Effector CD4-positive, alpha-beta T cell (primary cell): ENCODE measurements around the gene FRMD1. TPM values are rescaled to one million over a fixed set of nuclear protein-coding genes. Genes with fewer than 3 reads are reported as not detected.

Source experiments
- DNase-seq: peaks from one replicate; pipeline ENCODE4 v3.0.0-alpha.2; 2020
- total RNA-seq: gene quantifications from one replicate; lab custom pipeline; 2026; lab: John Stamatoyannopoulos, UW

The FRMD1 gene
- not detected for total RNA-seq

DNA sequence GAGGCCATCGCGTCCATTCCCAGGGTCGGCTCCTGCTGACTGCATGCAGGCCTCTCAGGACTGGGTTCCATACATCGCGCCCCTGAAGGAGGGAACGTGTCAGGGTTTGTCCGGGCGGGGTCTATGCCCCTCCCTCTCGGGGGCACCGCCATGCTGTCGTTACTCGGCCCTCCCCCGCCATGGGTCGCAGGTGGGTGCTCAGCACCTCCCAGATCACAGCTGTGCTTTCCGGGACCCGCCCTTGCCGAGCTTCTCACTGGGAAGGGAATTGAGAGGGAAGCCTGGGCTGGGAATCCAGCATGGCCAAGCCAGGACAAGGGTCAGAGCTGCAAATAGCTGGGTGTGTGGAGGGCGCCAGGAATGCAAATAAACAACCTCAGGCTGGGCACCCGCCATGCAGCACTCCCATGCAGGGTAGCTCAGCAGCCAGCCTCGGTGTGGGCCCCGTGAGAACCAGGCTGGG is at the start of gene FRMD1:
TSS of gene FRMD1 (minus strand) at position 270 of the 463 bp plus-strand sequence. CDS start at position 152, 118 bp downstream.
- DNase-seq: no peak

DNA sequence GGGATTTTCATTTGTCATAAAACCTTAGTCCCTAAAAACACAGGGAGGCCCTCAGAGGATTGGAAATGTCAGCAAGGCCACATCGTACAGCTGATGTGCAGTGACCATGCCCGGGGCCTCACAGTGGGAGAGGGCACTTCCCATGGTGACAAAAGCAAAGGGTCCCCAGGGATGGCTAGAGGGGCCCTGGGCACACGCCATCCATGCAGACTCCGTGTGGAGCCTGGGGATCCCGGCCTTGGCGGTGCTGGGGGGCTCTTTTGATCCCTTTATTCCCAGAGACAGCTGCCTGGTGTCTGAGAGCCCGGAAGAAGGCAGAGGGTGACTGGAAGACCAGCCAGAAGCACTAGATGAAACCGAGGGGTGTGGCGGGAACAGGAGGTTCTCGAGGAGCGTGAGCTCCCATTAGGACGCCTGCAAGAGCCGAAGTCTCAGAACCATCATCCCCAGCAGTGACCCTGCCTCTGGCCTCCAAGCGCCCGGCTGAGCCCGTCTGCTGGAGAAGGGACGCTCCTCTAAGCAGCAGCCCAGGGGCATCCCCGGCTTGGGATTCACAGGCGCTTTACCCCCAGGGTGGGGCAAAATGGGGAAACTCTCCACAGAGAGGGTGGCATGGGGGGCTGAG is 49.1 kb upstream of the FRMD1 start:
- DNase-seq: no peak

- no peak for DNase-seq
Observed at GRCh38 chr6:168127384-168127868, 48.4 kb upstream of the FRMD1 start.

GRCh38 chr6:168126566-168127383 is 47.8 kb upstream of the FRMD1 start:
- no peak for DNase-seq

DNA sequence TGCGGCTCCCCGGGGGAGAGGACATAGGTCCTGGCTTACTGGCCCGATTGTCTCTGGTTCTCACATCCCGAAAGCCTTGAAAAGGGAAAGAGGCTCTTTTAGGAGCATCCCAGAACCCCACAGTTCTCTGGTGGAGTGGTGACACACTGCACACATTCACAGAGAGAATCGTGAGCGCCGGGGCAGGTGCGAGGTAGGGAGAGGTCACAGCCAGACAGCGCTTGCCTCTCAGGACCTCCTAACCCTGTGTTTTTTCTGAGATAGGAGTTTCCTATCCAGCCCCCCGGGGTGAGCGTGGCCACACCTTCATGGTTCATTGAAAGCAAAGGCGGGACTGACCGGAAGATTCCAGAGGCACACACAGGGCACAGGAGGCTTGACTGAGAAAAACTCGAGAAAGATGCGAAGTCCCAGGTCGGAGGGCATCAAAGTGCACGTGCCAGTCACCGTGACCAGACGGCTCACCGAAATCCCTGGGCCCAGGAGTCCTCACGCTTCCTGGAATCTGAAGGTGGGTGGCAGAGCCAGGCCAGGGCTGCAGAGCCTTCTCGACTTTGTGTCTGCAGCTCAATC is 46.5 kb upstream of the FRMD1 start:
- no peak for DNase-seq

DNA sequence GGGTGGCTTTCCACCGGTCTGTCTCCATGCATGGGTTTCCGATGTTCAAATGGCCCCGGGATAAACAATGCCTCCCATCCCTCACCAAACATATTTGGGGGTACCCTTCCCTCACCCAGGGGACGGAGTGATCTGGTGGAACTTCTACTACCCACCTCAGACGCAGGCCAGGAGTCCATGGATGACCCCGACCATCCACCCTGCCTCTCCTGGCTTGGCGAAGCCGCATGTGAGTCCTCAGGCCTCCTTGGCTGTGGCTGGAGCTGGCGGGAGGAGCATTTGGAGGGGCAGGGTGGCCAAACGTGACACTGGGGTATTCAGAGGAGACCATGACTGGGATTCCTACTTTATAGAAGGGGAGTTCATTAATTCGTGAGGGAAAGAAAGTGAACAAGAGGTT is 45.9 kb upstream of the FRMD1 start:
- no peak for DNase-seq

DNA sequence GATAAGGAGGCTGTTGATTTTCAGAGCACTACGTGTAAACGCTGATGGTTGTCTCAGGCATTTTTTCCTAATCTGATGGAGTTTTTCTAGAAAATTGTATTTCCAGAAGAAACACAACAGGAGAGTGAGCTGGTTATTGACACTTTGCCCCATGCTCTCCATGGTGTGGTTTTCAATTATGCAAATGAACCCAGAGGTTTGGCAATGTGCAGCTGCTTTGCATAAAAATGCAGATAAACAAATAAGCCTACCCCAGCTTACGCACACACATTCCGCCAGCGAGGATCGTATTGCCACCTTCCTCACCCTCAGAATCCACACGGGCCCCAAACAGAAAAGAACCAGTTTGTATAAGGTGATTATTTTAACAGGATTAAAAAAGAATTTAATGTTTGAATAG is 45.1 kb upstream of the FRMD1 start:
- DNase-seq: no peak

- no peak for DNase-seq
Observed at GRCh38 chr6:168123165-168123911, 44.3 kb upstream of the FRMD1 start.

- DNase-seq: no peak
Observed at GRCh38 chr6:168122521-168122920, 43.5 kb upstream of the FRMD1 start.

DNA sequence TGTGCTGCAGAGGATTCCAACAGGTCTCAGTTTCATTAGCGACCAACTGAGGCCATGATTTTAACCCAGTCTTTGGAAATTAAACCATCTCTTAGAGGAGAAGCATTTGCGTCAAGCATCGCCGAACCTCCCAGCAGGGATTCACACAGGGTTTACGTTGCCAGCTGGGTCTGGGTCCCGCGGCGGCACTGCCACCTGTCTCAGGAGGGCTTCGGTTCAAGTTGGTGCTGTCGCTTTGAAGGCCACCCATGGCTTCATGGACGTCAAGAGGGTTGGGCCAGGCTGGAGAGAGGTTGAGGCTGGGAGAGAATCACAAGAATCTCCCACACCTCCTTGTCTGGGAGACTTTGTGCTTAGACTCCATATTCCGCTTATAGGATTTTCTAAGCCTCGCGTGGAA is 43.0 kb upstream of the FRMD1 start:
- DNase-seq: no peak

GRCh38 chr6:168121303-168121665 is 42.3 kb upstream of the FRMD1 start:
- no peak for DNase-seq

DNA sequence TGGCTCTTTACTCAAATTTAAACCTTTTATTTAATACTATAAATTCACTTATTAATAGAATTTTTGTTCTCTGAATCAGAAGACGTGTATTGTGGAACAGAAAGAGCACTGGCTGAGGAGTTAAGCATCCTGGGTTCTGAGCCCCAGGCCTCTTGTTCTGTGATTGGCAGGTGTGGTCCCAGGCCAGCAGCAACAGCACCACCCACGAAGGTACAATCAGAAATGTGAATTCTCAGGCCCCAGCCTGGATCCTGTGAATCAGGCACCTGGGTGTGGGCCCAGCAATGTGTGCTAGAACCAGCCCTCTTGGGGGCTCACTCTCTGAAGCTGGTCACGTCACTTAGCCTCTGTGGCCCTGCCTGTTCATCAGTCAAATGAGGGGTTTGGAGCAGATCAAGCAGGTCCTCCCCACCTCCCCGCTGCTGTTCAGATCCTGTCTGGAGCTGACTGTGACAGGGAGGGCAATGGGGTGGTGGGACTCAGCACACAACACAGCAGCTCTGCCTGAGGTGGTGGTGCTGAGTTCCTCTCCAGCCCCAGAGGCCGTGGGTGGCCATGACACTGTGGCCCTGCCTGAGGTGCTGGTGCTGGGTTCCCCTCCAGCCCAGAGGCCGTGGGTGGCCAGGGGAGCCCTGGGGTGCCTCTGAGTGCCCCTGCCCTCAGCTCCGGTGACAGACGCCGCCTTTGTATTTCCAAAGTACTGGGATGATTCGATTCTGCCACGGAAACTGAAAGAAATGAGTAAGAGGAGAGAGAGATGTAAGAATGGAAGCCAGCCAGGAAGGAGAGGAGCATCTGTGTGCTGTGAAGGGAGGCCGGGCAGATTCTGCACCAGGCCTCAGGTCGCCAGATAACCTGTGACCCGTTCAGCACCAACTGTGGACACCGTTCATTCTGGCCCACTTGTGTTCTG is 41.6 kb upstream of the FRMD1 start:
- no peak for DNase-seq

DNA sequence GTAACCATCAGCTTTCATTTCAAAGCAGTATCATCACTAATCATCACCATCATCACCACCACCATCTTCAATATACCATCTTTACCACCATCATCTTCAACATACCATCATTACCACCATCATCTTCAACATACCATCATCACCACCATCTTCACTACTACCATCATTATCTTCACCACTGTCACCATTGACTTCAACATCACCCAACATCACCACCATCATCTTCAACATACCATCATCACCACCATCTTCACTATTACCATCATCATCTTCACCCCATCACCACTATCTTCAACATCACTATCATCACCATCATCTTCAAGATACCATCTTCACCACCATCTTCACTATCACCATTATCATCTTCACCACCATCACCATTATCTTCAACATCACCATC is 40.5 kb upstream of the FRMD1 start:
- no peak for DNase-seq

DNA sequence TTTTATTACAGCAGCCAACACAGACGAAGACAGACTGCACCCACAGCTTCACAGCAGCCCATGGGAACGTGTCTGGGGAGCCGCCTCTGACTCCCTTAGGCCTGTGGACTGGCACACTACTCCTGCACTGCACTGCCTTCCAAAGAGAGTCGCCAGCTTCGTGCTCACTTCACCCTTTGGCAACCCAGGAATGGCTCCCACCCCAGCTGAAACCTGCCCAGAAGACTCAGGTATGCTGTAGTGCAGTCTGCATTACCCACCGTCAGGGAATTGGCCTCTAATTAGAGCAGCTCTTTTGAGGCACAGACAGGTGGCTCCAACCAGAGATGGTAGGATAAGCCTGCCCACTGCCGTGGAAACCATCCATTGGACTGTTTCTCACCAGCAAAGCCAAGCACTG is 39.9 kb upstream of the FRMD1 start:
- no peak for DNase-seq

DNA sequence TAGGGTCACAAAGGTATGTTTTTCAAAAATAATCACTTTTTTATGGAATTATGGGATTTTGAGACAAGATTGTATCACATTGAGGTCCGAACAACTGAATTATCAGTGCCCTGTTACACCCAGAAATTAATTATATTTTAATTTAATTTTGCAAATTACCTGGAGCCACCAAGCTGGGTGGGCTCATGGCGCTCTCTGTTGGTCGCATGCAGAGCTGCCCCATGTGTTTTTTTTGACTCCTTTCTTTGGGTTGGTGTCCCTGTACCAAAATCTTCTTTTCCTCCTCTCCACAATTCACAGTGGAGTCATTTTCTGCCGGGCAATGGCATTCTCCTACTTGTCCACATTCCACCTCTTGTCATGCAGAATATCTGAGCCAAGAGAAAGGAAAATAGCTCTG is 38.9 kb upstream of the FRMD1 start:
- no peak for DNase-seq

GRCh38 chr6:168116975-168117899 is 38.2 kb upstream of the FRMD1 start:
- no peak for DNase-seq

DNA sequence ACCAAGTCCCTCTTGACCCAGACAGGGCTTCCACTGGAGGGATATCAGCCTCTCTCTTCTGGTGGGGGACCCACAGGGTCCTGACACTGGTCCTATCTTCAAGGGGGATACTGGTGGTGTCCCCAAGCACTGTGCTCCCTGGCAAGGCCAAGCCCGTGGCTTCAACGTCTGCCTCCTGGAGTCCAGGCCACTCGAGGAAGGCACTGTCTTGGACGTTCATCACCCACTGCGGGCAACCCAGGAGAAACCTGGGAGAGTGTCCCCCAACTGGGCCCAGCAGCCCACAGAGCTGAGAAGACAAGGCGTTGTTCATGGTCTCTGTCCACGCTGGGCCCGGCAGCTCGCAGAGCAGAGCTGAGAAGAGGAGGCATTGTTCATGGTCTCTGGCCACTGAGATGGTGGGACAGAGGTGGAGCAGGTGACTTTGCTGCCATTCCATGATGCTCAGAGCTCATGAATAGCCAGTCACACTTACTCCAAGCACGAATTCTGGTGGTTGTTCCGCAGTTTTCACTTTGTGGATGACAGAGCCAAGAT is 37.5 kb upstream of the FRMD1 start:
- DNase-seq: no peak

DNA sequence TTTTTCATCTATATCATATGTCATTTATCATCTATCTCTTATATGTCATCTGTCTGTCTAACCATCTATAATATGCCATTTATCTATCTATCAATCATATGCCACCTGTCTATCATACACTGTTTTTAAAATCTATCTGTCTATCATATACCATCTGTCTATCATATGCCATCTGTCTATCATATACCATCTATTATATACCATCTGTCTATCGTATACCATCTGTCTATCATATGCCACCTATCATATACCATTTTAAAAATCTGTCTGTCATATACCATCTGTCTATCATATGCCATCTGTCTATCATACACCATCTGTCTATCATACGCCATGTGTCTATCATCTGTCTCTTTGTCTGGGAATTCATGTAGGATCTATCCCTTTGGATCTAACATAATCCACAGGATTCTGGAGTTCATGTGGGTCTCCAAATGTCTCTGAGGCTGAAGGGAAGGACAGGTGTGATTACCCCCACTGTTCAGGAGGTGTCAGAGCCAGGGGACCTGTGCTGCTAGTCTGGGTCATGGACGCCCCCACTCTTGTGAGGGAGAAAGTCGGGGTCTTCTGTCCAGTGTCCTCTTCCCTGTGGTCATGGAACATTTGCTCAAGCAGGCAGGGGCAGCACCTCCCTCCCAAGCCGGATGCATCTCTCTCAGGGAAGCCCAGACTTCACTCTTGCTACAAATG is 36.9 kb upstream of the FRMD1 start:
- no peak for DNase-seq

GRCh38 chr6:168113226-168113625 is 34.2 kb upstream of the FRMD1 start:
- DNase-seq: no peak

- no peak for DNase-seq
Observed at GRCh38 chr6:168111911-168112310, 32.9 kb upstream of the FRMD1 start.
